Parathyroid adenoma (tissue), 2 donors: ENCODE data around the gene FANCE.

Experiments used
- H2AFZ ChIP-seq: fragments of 300-600 bp; sonication (generic); one replicate; pipeline ENCODE4 v1.7.0; 2017; ENCODE audit warnings: antibody characterized with exemption, mild to moderate bottlenecking
- H3K27ac ChIP-seq: fragments of 300-600 bp; sonication (generic); one replicate; pipeline ENCODE4 v1.7.0; 2017
- H3K27me3 ChIP-seq: fragments of 300-600 bp; sonication (generic); one replicate; pipeline ENCODE4 v1.7.0; 2017; ENCODE audit warnings: low read length; ENCODE audit not compliant: control insufficient read depth, insufficient read depth
- H3K36me3 ChIP-seq: fragments of 300-600 bp; sonication (generic); one replicate; pipeline ENCODE4 v1.7.0; 2017; ENCODE audit warnings: low read length; ENCODE audit not compliant: control insufficient read depth, insufficient read depth
- H3K4me1 ChIP-seq: fragments of 300-600 bp; sonication (generic); one replicate; pipeline ENCODE4 v1.7.0; 2017; ENCODE audit warnings: control low read depth
- H3K4me2 ChIP-seq: fragments of 300-600 bp; sonication (generic); one replicate; pipeline ENCODE4 v1.7.0; 2017; ENCODE audit warnings: low read length
- H3K4me3 ChIP-seq: fragments of 300-600 bp; sonication (generic); one replicate; pipeline ENCODE4 v1.7.0; 2017; ENCODE audit warnings: low read depth, low read length
- H3K79me2 ChIP-seq: fragments of 300-600 bp; sonication (generic); one replicate; pipeline ENCODE4 v1.7.0; 2017; ENCODE audit warnings: control low read depth
- H3K9ac ChIP-seq: fragments of 300-600 bp; sonication (generic); one replicate; pipeline ENCODE4 v1.7.0; 2017; ENCODE audit warnings: mild to moderate bottlenecking
- H3K9me3 ChIP-seq: fragments of 300-600 bp; sonication (generic); one replicate; pipeline ENCODE4 v1.7.0; 2017; ENCODE audit warnings: low read length; ENCODE audit not compliant: control insufficient read depth
- CTCF ChIP-seq: fragments of 300-600 bp; sonication (generic); IDR thresholded peaks from one replicate; pipeline ENCODE4 v1.7.0; 2017; ENCODE audit warnings: antibody characterized with exemption, mild to moderate bottlenecking
- donor health status: primary hyperparathyroidism.

Gene FANCE

GRCh38 chr6:35445691-35446090 is 6.4 kb upstream of the FANCE start:
- H3K4me3 ChIP-seq: no peak overlapping the region
- no peak overlapping the region for H3K4me2 ChIP-seq
- H3K79me2 ChIP-seq: no peaks in the 10 kb centered on the region
- H3K27ac ChIP-seq: no peak overlapping the region
- H3K4me1 ChIP-seq: no peaks in the 10 kb centered on the region
- H3K36me3 ChIP-seq: no peaks in the 10 kb centered on the region
- no peak overlapping the region for H2AFZ ChIP-seq
- no peaks in the 10 kb centered on the region for H3K27me3 ChIP-seq
- TF ChIP-seq CTCF: no peak
- H3K9me3 ChIP-seq: no peaks in the 10 kb centered on the region
- no peak overlapping the region for H3K9ac ChIP-seq

GRCh38 chr6:35448191-35448590 is 3.9 kb upstream of the FANCE start:
- peaks cover 7% of the 10 kb centered on the region for H3K4me1 ChIP-seq
- no peaks in the 10 kb centered on the region for H3K79me2 ChIP-seq
- H2AFZ ChIP-seq: no peak overlapping the region
- no peaks in the 10 kb centered on the region for H3K36me3 ChIP-seq
- H3K9ac ChIP-seq: no peak overlapping the region
- H3K27ac ChIP-seq: no peak overlapping the region
- H3K9me3 ChIP-seq: no peaks in the 10 kb centered on the region
- H3K4me2 ChIP-seq: no peak overlapping the region
- no peaks in the 10 kb centered on the region for H3K27me3 ChIP-seq
- TF ChIP-seq CTCF: no peak
- H3K4me3 ChIP-seq: no peak overlapping the region

GRCh38 chr6:35449287-35449881 is 2.8 kb upstream of the FANCE start:
- peak; percentile 80 for TF ChIP-seq CTCF
- H3K36me3 ChIP-seq: no peaks in the 10 kb centered on the region

GRCh38 chr6:35451354-35452182 is 570 bp upstream of the FANCE start:
- peak overlapping the region; percentile 26 for H3K27ac ChIP-seq
- H3K9ac ChIP-seq: no peak overlapping the region
- no peaks in the 10 kb centered on the region for H3K36me3 ChIP-seq
- peaks cover 17% of the 10 kb centered on the region for H3K4me1 ChIP-seq
- TF ChIP-seq CTCF: no peak
- no peak overlapping the region for H3K4me3 ChIP-seq
- H2AFZ ChIP-seq: peak overlapping the region; percentile 76
- no peaks in the 10 kb centered on the region for H3K27me3 ChIP-seq
- H3K79me2 ChIP-seq: no peaks in the 10 kb centered on the region
- H3K9me3 ChIP-seq: no peaks in the 10 kb centered on the region
- H3K4me2 ChIP-seq: peak overlapping the region; percentile 91

More at GRCh38 chr6:35449287-35449881, 2.8 kb upstream of the FANCE start:
- no peaks in the 10 kb centered on the region for H3K9me3 ChIP-seq
- peaks cover 12% of the 10 kb centered on the region for H3K4me1 ChIP-seq
- no peak overlapping the region for H3K27ac ChIP-seq
- no peak overlapping the region for H2AFZ ChIP-seq
- H3K4me2 ChIP-seq: no peak overlapping the region
- H3K9ac ChIP-seq: no peak overlapping the region
- no peaks in the 10 kb centered on the region for H3K27me3 ChIP-seq
- no peak overlapping the region for H3K4me3 ChIP-seq
- no peaks in the 10 kb centered on the region for H3K79me2 ChIP-seq
